HG03066 (cell line): ENCODE data around the gene PDIA5.

Experiments
- ATAC-seq: cut with Tn5 transposase; IDR thresholded peaks from one replicate; pipeline ENCODE4 v1.9.1; 2021; ENCODE audit warnings: low read depth; ENCODE audit not compliant: unreplicated experiment

Gene PDIA5

DNA sequence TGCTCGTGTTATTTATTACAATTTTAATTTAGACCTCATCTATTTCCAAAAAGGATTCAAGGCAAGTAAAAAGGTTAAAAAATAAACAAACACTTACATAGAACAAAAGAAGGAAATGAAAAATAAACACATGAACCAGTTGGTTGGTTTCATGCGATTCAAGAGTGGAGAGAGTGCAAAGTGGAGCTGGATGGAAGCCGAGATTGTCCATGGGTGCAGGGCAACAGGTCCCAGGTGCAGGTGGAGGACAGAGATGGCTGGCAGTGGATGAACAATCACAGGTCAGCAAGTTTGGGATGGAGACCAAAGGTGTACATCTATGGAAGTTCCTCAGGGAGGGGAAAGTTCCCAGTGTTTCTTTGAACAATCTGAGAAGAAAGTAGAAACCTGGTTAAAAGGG, 27.6 kb upstream of the PDIA5 start:
- no peak for ATAC-seq

GRCh38 chr3:123042413-123042812, 24.4 kb upstream of the PDIA5 start:
- ATAC-seq, result no peak

DNA sequence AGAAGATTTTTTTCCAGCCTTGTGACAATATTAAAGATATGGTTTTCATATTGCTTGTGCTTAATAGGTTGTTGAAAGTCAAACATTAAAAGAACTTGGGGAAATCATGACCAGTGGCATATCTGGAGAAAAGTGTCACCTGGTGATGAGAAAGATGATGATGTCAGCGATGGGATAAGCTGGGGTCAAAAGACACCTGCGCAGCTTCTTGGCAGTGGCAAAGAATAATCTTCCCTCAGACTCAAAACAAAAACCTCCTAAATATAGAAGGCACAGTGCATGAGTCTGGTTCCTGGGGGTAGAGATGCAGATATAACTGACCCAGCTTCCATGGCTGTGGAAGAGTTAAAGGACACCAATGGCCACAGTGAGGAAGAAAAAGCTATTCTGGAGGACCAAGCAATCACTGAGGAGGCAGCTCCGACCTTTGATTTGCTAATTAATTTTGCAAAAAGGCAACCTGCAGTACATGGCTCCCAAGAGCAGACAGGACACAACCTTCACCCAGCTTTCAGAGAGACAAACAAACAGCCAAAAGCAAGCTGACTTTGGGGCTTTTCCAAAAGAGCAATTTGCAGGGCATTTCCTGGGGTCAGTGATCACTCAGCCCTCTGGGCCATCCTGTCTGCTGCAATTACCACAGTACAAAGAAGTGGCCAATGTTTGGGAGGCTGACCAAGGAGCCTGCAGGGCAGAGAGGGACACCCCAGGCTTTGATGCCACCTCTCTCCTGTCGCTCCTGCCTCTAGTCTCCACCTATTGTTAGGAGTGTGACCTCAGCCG, 21.7 kb upstream of the PDIA5 start:
- no peak for ATAC-seq

DNA sequence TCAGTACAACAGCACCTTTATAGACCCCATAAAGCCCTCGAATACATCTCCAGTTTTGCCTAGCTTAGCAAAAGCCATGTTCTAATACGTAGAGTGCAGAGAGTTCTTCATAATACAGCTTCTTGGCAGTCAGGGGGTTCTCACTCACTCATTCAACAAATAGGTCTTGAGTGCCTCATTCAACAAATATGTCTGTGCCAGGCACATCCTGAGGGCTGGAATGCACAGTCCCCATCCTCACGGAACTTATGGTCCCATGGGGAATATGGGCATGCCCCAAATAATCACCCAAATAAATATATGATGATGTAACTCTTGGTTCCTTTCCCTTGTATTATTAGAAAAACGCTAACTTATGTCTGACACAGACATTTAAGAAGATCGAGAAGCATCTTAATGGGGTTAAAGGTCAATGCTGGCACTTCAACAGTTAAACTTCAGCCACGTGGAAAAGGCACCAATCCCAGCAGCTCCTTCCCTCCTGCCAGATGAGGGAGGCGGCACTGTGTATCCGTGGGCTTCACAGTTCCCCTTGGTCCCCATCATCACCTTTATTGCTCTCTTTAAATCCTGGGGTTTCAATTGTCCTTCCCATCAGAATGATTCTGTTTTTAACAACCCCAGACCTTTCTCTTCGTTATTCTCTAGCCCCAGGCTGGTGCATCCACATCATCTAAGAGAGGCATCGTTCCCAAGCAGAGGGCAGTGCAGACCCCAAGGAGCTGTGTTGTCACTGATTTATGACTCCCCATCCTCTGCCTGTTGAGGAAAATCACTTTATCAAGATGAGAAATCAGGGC, 20.4 kb upstream of the PDIA5 start:
- no peak for ATAC-seq

GRCh38 chr3:123047062-123047319, 19.8 kb upstream of the PDIA5 start:
- no peak for ATAC-seq

DNA sequence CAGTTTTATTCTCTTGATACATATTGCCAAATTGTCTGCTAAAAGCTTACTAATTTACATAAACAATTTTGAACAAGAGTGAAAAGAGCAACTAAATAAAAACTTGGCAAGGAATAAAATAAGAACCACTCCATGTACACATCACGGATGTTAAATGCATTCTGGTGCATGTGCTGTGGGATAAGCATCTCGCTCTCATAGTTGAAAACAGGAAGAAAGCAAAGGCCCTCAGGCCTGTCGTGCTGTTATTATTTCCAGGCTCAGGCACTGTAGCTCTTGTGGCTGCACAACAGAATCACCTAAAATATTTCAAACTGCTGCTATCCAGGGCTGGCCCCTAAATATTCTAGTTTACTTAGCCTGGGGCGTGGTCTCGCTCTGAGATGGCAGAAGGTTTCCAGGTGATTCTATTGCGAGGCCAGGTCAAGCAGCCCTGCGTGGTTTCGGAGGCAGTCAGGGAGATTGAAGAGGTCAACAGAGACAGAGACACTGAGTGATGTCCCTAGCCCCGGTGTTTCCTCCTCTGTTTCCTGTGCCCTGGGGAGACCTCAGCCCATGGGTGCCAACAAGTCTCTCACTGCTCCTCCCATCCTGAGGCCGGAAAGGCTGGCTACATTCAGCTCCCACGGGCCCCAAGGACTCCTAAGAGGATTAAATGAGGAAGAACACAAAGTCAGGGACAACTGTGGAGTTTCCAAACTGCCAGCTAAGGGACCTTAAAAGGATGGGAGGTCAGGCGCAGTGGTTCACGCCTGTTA, 18.2 kb upstream of the PDIA5 start:
- no peak for ATAC-seq

- ATAC-seq, result no peak
Observed at GRCh38 chr3:123050666-123051065, 16.2 kb upstream of the PDIA5 start.

DNA sequence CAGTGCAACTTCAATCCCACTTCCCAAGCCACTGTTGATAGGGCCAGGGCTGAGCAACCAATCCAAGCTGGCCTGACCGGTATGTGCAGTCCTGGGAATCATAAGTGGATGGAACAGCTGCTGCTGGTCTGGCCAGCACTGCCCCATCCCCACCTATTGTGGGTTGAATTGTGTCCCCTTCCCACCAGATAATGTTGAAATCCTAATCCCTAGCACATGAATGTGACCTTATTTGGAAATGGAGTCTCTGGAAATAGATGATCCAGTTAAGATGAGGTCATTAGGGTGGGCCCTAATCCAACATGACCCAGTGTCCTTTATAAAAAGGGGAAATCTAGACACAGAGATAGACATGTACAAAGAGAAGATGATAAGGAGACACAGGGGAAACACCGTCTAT, 13.7 kb upstream of the PDIA5 start:
- no peak for ATAC-seq

DNA sequence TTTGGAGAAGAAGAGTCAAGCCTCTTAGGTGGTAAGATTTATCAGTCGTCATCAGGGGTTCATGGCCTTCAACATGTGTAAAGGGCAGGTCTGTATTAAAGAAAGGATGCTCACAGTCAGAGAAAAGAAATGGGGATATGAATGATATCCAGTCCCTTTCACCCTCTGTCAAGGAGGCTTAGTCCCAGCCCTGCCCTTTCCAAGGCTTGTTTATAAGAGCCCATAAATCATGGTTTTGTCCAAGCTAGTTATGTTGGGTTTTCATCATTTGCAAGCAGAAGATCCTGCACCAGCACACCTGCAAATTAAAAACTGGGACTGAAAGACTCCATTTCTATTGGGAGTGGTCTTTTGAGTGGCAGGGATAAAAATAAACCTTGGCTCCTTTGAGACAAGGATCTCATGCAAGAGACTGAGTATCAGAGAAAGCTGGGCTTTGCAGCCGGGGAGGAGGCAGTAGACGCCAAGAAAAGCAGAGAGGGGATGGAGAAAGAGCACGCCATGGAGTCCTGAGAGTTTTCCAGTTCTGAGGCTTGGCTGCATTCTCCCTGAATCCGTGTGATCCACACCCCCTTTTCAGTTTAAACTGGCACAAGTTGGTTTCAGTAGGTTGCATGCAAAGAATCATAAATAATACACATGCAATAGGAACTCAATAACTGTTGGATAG, 12.6 kb upstream of the PDIA5 start:
- ATAC-seq, result no peak

DNA sequence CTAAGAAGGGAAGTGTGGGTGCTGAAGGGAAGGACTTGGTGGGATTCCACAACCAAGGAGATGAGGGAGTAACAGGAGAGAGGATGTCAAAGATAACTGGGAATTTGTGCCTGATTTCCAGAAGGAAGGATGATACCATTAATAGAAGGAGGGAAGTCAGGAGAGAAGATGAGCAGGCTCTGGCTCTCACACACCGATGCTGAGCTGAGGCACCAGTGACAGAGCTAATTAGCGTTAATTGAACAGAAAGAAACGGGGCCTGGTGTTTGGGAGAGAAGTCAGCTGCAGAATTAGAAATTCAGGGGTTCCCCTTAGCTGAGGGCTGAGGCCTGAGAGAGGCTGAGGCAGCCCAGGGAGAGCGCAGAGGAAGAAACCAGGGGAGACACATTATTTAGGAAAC, 11.9 kb upstream of the PDIA5 start:
- ATAC-seq, result no peak

- ATAC-seq, result no peak
Observed at GRCh38 chr3:123055352-123055751, 11.5 kb upstream of the PDIA5 start.

DNA sequence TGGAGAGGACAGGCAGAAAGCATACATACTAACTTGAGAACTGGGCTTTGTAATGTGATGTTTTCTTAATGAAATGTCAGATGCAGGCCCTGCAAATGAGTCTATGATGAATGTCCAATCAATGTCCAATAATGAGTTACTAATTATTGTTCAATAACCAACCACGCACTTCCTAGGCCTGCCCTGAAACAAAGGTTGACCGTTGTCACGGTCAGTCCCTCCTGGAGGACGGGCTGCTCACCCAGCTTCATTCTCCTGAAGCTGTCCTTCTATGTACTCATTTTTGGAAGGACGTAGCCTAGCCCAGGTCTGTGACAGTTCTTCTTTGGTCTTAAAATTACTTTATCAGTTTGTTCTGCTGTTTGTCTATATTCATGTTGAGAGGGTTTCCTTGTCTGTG, 8.3 kb upstream of the PDIA5 start:
- ATAC-seq, result no peak

- no peak for ATAC-seq
Observed at GRCh38 chr3:123060054-123060453, 6.8 kb upstream of the PDIA5 start.

GRCh38 chr3:123061856-123062255, 5.0 kb upstream of the PDIA5 start:
- ATAC-seq, result no peak

DNA sequence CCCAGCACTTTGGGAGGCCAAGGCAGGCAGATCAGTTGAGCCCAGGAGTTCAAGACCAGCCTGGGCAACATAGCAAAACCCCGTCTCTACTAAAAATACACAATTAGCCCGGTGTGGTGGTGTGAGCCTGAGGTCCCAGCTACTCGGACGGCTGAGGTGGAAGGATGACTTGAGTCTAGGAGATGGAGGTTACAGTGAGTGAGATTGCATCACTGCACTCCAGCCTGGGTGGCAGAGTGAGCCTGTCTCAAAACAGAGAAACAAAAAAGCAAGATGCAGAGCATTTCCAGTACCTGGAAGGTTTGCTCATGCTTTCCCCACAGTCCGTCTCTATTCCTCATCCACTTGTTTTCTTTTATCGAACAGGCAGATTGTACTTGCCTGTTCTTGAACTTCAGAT, 3.8 kb upstream of the PDIA5 start:
- no peak for ATAC-seq

DNA sequence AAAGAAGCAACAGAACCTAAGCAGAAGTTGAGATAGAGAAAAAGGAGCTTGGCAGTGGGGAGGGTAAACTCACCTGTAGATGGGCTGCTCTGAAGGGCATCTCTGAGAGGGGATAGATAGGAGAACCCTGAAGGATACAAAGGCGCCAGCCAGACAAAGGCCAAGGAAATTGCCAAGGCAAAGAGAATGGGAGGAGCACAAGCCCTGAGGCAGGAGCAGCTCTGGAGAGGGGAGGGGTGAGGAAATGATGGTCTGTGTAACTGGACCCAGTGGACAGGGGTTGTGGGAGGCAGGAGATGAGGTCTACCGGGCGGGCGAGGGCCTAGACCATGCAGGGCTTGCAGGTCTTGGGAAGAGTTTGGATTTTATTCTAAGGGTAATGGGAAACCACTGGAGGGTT, 2.3 kb upstream of the PDIA5 start:
- ATAC-seq, result no peak

- ATAC-seq, result no peak
Observed at GRCh38 chr3:123064914-123065313, 1.9 kb upstream of the PDIA5 start.

GRCh38 chr3:123066599-123066895, 278 bp upstream of the PDIA5 start:
- ATAC-seq, result no peak

GRCh38 chr3:123067689-123068600, 1.1 kb downstream of the PDIA5 start:
- no peak for ATAC-seq
